22Rv1 (cell line): ENCODE results near the gene ADAM29.

Source experiments
- ZFX ChIP-seq: fragments of 450-650 bp; IDR thresholded peaks from 2 replicates; pipeline ENCODE4 v1.6.1; 2017; ENCODE audit warnings: antibody characterized with exemption, borderline replicate concordance
- TF ChIP-seq, protein P1 (sequence below): fragments of 450-650 bp; IDR thresholded peaks from 2 replicates; pipeline ENCODE4 v1.5.1; 2017; ENCODE audit warnings: mild to moderate bottlenecking

- TF ChIP-seq, protein P1, sequence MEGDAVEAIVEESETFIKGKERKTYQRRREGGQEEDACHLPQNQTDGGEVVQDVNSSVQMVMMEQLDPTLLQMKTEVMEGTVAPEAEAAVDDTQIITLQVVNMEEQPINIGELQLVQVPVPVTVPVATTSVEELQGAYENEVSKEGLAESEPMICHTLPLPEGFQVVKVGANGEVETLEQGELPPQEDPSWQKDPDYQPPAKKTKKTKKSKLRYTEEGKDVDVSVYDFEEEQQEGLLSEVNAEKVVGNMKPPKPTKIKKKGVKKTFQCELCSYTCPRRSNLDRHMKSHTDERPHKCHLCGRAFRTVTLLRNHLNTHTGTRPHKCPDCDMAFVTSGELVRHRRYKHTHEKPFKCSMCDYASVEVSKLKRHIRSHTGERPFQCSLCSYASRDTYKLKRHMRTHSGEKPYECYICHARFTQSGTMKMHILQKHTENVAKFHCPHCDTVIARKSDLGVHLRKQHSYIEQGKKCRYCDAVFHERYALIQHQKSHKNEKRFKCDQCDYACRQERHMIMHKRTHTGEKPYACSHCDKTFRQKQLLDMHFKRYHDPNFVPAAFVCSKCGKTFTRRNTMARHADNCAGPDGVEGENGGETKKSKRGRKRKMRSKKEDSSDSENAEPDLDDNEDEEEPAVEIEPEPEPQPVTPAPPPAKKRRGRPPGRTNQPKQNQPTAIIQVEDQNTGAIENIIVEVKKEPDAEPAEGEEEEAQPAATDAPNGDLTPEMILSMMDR = no peak
- TF ChIP-seq ZFX = no peak
Observed at GRCh38 chr4:174871407-174871806, 46.8 kb upstream of the ADAM29 start.
